Endothelial cell of umbilical vein (primary cell): ENCODE data around the gene CD93. TPM values are rescaled to one million over a fixed set of nuclear protein-coding genes. Genes with fewer than 3 reads are reported as not detected.

Experiments used
- BruUV-seq: library from RNA; stranded (reverse); fragments of 400-500 nt; replicated peaks from 2 replicates; lab custom pipeline; 2021; lab: Mats Ljungman, UMichigan
- CTCF ChIA-PET: fragments of 300-600, 350-600 bp; sonication (Branson Sonifier 250); formaldehyde crosslinking; loops from one replicate; lab custom pipeline; 2021; ENCODE audit warnings: antibody characterized with exemption, inconsistent platforms; lab: Charles Lee
- POLR2A ChIA-PET: fragments of 300-600, 350-600 bp; sonication (Branson Sonifier 250); formaldehyde crosslinking; loops from one replicate; lab custom pipeline; 2021; ENCODE audit warnings: antibody characterized with exemption, inconsistent platforms; lab: Charles Lee
- DNase-seq: peaks from one replicate; pipeline ENCODE4 v3.0.0-alpha.2; 2011; ENCODE audit warnings: low read depth, low spot score
- FAIRE-seq: peaks from 2 replicates; lab custom pipeline; 2011; peaks lifted over from hg19 to GRCh38; lab: Jason Lieb, UNC
- H2AFZ ChIP-seq: 2 replicates; pipeline ENCODE4 v1.6.0; 2012; ENCODE audit warnings: low read depth, low read length, control low read depth, inconsistent platforms
- H3K27ac ChIP-seq: 2 replicates; pipeline ENCODE4 v1.5.1; 2011; ENCODE audit warnings: low read depth, mild to moderate bottlenecking, control low read depth, low read length, moderate library complexity; ENCODE audit not compliant: insufficient read depth
- H3K27me3 ChIP-seq, 2 experiments: 2 replicates each; pipeline versions ENCODE4 v1.6.0 to v1.6.1; 2011; ENCODE audit warnings: low read length in 2 of 2, mixed read lengths in 1 of 2; ENCODE audit not compliant: control insufficient read depth in 2 of 2, insufficient read depth in 2 of 2
- H3K36me3 ChIP-seq, 2 experiments: 2 replicates in 1 of 2; 3 replicates in 1 of 2; pipeline ENCODE4 v1.5.1; 2011; ENCODE audit warnings: low read length in 2 of 2, mild to moderate bottlenecking in 1 of 2, moderate library complexity in 1 of 2; ENCODE audit not compliant: control insufficient read depth in 2 of 2, insufficient read depth in 2 of 2; ENCODE audit errors: extremely low read depth in 1 of 2
- H3K4me1 ChIP-seq: 3 replicates; pipeline ENCODE4 v1.5.1; 2011; ENCODE audit warnings: mild to moderate bottlenecking, low read length; ENCODE audit not compliant: control insufficient read depth, insufficient read depth; ENCODE audit errors: extremely low read depth
- H3K4me2 ChIP-seq: 2 replicates; pipeline ENCODE4 v1.6.1; 2011; ENCODE audit warnings: low read length, control low read depth, mixed read lengths; ENCODE audit not compliant: insufficient read depth
- H3K4me3 ChIP-seq, 3 experiments: fragments of 200-600 bp in 1 of 3; sonication (generic), shearing (Covaris generic) in 1 of 3; replicated peaks in 1 of 3; 2 replicates each; pipeline ENCODE4 v1.5.1; 2011 to 2016; ENCODE audit warnings: control low read depth in 3 of 3, low read length in 3 of 3, mild to moderate bottlenecking in 2 of 3, inconsistent platforms in 1 of 3, low read depth in 1 of 3, moderate library complexity in 1 of 3; ENCODE audit not compliant: insufficient read depth in 1 of 3
- H3K79me2 ChIP-seq: 2 replicates; pipeline ENCODE4 v1.6.0; 2012; ENCODE audit warnings: low read length, inconsistent platforms; ENCODE audit not compliant: control insufficient read depth, insufficient read depth
- H3K9ac ChIP-seq: replicated peaks from 2 replicates; pipeline ENCODE3; 2011; ENCODE audit warnings: low read length, control low read depth; ENCODE audit not compliant: insufficient read depth; ENCODE audit errors: extremely low read depth
- H3K9me1 ChIP-seq: replicated peaks from 3 replicates; pipeline ENCODE4 v1.6.0; 2011; ENCODE audit warnings: mild to moderate bottlenecking, low read length; ENCODE audit not compliant: control insufficient read depth, insufficient read depth; ENCODE audit errors: extremely low read depth
- H3K9me3 ChIP-seq: replicated peaks from 2 replicates; pipeline ENCODE4 v1.5.1; 2012; ENCODE audit warnings: low read length, inconsistent platforms; ENCODE audit not compliant: control insufficient read depth, insufficient read depth
- H4K20me1 ChIP-seq: replicated peaks from 2 replicates; pipeline ENCODE3; 2011; ENCODE audit warnings: mild to moderate bottlenecking, low read length; ENCODE audit not compliant: control insufficient read depth, insufficient read depth; ENCODE audit errors: extremely low read depth
- EZH2 ChIP-seq: IDR thresholded peaks from 2 replicates; pipeline ENCODE4 v1.6.1; 2012; ENCODE audit warnings: borderline replicate concordance, low read depth, mild to moderate bottlenecking, moderate library complexity, low read length, inconsistent platforms; ENCODE audit not compliant: severe bottlenecking
- FOS ChIP-seq: IDR thresholded peaks from 2 replicates; pipeline ENCODE4 v1.6.1; 2011; ENCODE audit warnings: mild to moderate bottlenecking, low read length, moderate library complexity, borderline replicate concordance; ENCODE audit not compliant: insufficient read depth
- GATA2 ChIP-seq: IDR thresholded peaks from 2 replicates; pipeline ENCODE4 v1.7.0; 2011; ENCODE audit warnings: low read depth, mild to moderate bottlenecking, moderate library complexity, mixed read lengths, low read length; ENCODE audit not compliant: insufficient read length, insufficient read depth
- MAX ChIP-seq: IDR thresholded peaks from 2 replicates; pipeline ENCODE4 v1.6.1; 2011; ENCODE audit not compliant: insufficient read depth, insufficient read length
- MYC ChIP-seq: IDR thresholded peaks from one replicate; pipeline ENCODE4 v1.6.1; 2011; ENCODE audit warnings: mild to moderate bottlenecking, low read depth, low read length
- POLR2AphosphoS5 ChIP-seq: IDR thresholded peaks from 2 replicates; pipeline ENCODE4 v1.6.1; 2012; ENCODE audit warnings: low read depth, mild to moderate bottlenecking, control low read depth, low read length, moderate library complexity; ENCODE audit not compliant: insufficient read depth
- dilution Hi-C: fragments of 300-500 bp; cut with MboI; formaldehyde crosslinking; loops from one replicate; pipeline ENCODE4 v1.15.0; 2019; ENCODE audit warnings: low sequenced_read_pairs; ENCODE audit not compliant: extremely low pct_ligation_motif_present
- intact Hi-C: fragments of 100-400 bp; cut with micrococcal nuclease; formaldehyde crosslinking; loops from one replicate; pipeline ENCODE4 v1.10.0; 2022
- polyA plus RNA-seq, 4 experiments: library from polyadenylated mRNA; depleted of rRNA in 3 of 4; stranded (reverse) in 3 of 4; unstranded in 1 of 4; fragments of >200 nt; gene quantifications; 2 replicates each; pipeline versions ENCODE4 v1.2.1 to v1.2.3, GENCODE V29; 2011 to 2012; ENCODE audit warnings: missing spikeins in 1 of 4
- total RNA-seq: library from RNA; stranded (reverse); gene quantifications from 2 replicates; pipeline ENCODE4 v1.2.3, GENCODE V29; 2021

The CD93 gene
- total and polyA plus RNA-seq, 2 donors (not counting 3 experiments of a cell fraction or from before 2014, with no cell fraction given): 180 to 413 TPM

GRCh38 chr20:23086931-23087411, 847 bp upstream of the CD93 start:
- Histone ChIP-seq H3K36me3 (peaks cover 0 to 4% of the 10 kb centered on the region in 2 experiments), H3K9me1 (no peaks in the 10 kb centered on the region), H3K79me2 (peaks cover 40% of the 10 kb centered on the region), H3K27ac (peak overlapping the region; percentile 98), H4K20me1 (no peaks in the 10 kb centered on the region), H3K9me3 (no peaks in the 10 kb centered on the region), H2AFZ (peak overlapping the region; percentile 5), H3K4me3 (no peak overlapping the region), H3K4me2 (peak overlapping the region; percentile 70), H3K9ac (peak overlapping the region; percentile 96), H3K27me3 (no peaks in the 10 kb centered on the region), H3K4me1 (peaks cover 53% of the 10 kb centered on the region)
- no TSS peak for BruUV-seq
- ChIA-PET POLR2A (interaction anchor here (1.8 to 2.8 kb wide), 7 partner anchors 16 to 271 kb away, joined by 6 to 20 read pairs (median 11); no protein-coding TSS in a partner anchor), CTCF (interaction anchor here (1.1 to 4.8 kb wide), 15 partner anchors 14 to 395 kb away, joined by 3 to 36 read pairs (median 17); partner anchors contain the start of gene THBD)
- FAIRE-seq (no peak), DNase-seq (peak; percentile 69)
- dilution Hi-C loops (no loop called here), intact Hi-C loops (loop anchor here (1.0 to 10.0 kb wide), 7 partner anchors 19 to 1782 kb away; partner anchors contain the start of genes NXT1 and XRN2)
- TF ChIP-seq MYC (peak; percentile 47), GATA2 (no peak), POLR2AphosphoS5 (peak; percentile 56), MAX (peak; percentile 86), FOS (no peak), EZH2 (no peak)
